Activated CD4-positive, alpha-beta memory T cell treated with anti-CD3 and anti-CD28 coated beads for 36 hours (primary cell): Measurements from ENCODE around the gene SNRPF. TPM values are rescaled to one million over a fixed set of nuclear protein-coding genes. Genes with fewer than 3 reads are reported as not detected.
"Not testable (repeated sequence)": the region's sequence is repeated elsewhere in the genome, so short reads cannot be mapped to it uniquely, and the experiment has no call there.

ENCODE experiments used
- CTCF ChIA-PET: fragments of 350-600 bp; sonication (Branson Sonifier 250); formaldehyde crosslinking; loops from one replicate; lab custom pipeline; 2021; ENCODE audit warnings: antibody characterized with exemption, inconsistent platforms; lab: Charles Lee
- POLR2A ChIA-PET: fragments of 350-600 bp; sonication (Branson Sonifier 250); formaldehyde crosslinking; loops from one replicate; lab custom pipeline; 2021; ENCODE audit warnings: antibody characterized with exemption; lab: Charles Lee
- DNase-seq: peaks from one replicate; pipeline ENCODE4 v3.0.0-alpha.2; 2020
- H3K27ac Mint-ChIP-seq: one replicate; pipeline ENCODE4 v1.8.0; 2021; ENCODE audit warnings: mixed read lengths
- H3K27me3 Mint-ChIP-seq: one replicate; pipeline ENCODE4 v1.8.0; 2021; ENCODE audit warnings: mixed read lengths
- H3K36me3 Mint-ChIP-seq: one replicate; pipeline ENCODE4 v1.8.0; 2021; ENCODE audit warnings: mixed read lengths
- H3K4me1 Mint-ChIP-seq: one replicate; pipeline ENCODE4 v1.8.0; 2021; ENCODE audit warnings: low read depth, mixed read lengths
- H3K4me3 Mint-ChIP-seq: one replicate; pipeline ENCODE4 v1.8.0; 2021; ENCODE audit warnings: mild to moderate bottlenecking, mixed read lengths
- H3K9me3 Mint-ChIP-seq: one replicate; pipeline ENCODE4 v1.8.0; 2021; ENCODE audit warnings: mixed read lengths
- intact Hi-C: fragments of 100-400 bp; cut with micrococcal nuclease; formaldehyde crosslinking; loops from one replicate; pipeline ENCODE4 v1.15.1; 2023
- total RNA-seq, 2 experiments: library from RNA; stranded (reverse); gene quantifications; one replicate each; pipeline ENCODE4 v1.2.3, GENCODE V29; 2021

Gene SNRPF
- total RNA-seq: 10 to 100 TPM; 45.4 to 46.0 TPM

- Mint-ChIP-seq H3K27ac (no peak within 1 kb of the TSS), H3K36me3 (peaks cover 29% of the 10 kb centered on the region), H3K9me3 (no peaks in the 10 kb centered on the region), H3K27me3 (peaks cover 5% of the 10 kb centered on the region), H3K4me3 (no peak within 1 kb of the TSS), H3K4me1 (peaks cover 38% of the 10 kb centered on the region)
- intact Hi-C loops: loop anchor here (1.0 to 10.0 kb wide), 8 partner anchors 85 to 1046 kb away; partner anchors contain the start of genes AMDHD1, CFAP54, ELK3 and FGD6
- ChIA-PET CTCF (interaction anchor here (1.1 kb wide), 1 partner anchor 84 kb away, joined by 3 read pairs; the partner anchor contains the start of gene CCDC38), POLR2A (interaction anchor here (2.0 kb wide), 1 partner anchor 28 kb away, joined by 6 read pairs; no protein-coding TSS in a partner anchor)
- DNase-seq: peak; percentile 97
Observed at GRCh38 chr12:95858451-95859343, at the start of gene SNRPF. Gene SNRPF, plus strand, starts transcription at chr12:95858952. Its CDS starts 122 bp downstream, at chr12:95859074.

DNA sequence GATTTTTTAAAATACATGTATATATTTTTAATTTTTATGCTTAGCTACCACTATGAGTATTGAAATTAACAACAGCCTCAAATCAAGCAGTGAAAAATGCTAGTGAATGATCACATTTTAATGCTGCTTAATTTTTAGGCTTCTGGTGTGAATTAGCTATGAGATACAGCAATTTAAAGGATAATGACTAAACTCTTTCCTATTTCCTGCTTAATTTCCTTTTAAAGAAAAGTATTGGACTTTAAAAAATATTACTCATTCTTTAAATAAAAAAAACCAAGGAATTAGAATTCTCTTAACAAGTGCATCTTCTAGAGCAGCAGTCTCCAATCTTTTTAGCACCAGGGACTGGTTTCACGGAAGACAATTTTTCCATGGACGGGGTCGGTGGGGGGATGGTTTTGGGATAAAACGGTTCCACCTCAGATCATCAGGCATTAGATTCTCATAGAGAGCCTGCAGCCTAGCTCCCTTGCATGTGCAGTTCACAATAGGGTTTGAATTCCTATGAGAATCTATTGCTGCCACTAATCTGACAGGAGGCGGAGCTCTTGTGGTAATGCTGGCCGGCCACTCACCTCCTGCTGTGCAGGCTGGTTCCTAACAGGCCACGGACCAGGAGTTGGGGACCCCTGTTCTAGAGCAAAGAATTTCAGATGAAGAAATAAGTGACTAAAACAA is 49.6 kb upstream of the SNRPF start:
- ChIA-PET POLR2A (no interaction called here), CTCF (no interaction called here)
- Mint-ChIP-seq H3K27me3 (peaks cover 10% of the 10 kb centered on the region), H3K36me3 (no peaks in the 10 kb centered on the region), H3K4me1 (peaks cover 3% of the 10 kb centered on the region), H3K9me3 (no peaks in the 10 kb centered on the region), H3K4me3 (no peak overlapping the region), H3K27ac (no peak overlapping the region)
- DNase-seq: no peak
- intact Hi-C loops: no loop called here

DNA sequence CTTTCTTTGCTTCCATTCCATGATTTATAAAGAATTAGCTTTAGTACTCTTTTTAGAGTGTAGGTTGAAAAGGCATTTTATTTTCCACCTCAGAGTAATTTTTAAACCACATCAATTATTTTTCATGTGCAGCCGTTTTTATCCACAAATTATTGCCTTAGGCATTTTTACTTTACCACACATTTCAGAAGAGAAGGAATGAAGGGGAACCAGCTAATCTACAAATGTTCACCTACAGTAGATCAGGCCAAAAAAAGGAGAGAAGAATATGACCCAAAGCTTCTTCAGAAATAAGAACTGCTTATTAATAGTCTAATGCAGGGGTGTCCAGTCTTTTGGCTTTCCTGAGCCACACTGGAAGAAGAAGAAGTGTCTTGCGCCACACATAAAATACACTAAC is 48.3 kb upstream of the SNRPF start:
- intact Hi-C loops: no loop called here
- H3K9me3 Mint-ChIP-seq: no peaks in the 10 kb centered on the region
- no peak overlapping the region for H3K27ac Mint-ChIP-seq
- ChIA-PET POLR2A (interaction anchor here (0.6 kb wide), 2 partner anchors 70 to 229 kb away, joined by 3 to 4 read pairs; no protein-coding TSS in a partner anchor), CTCF (no interaction called here)
- no peak for DNase-seq
- peaks cover 3% of the 10 kb centered on the region for H3K4me1 Mint-ChIP-seq
- peaks cover 14% of the 10 kb centered on the region for H3K27me3 Mint-ChIP-seq
- no peak overlapping the region for H3K4me3 Mint-ChIP-seq
- H3K36me3 Mint-ChIP-seq: no peaks in the 10 kb centered on the region

- H3K36me3 Mint-ChIP-seq, intact Hi-C loops, DNase-seq, H3K9me3 Mint-ChIP-seq, H3K4me1 Mint-ChIP-seq, H3K4me3 Mint-ChIP-seq, POLR2A ChIA-PET, CTCF ChIA-PET, H3K27ac Mint-ChIP-seq: not testable (repeated sequence)
- H3K27me3 Mint-ChIP-seq: peaks cover 14% of the 10 kb centered on the region
Observed at GRCh38 chr12:95812155-95812554, 46.6 kb upstream of the SNRPF start.

DNA sequence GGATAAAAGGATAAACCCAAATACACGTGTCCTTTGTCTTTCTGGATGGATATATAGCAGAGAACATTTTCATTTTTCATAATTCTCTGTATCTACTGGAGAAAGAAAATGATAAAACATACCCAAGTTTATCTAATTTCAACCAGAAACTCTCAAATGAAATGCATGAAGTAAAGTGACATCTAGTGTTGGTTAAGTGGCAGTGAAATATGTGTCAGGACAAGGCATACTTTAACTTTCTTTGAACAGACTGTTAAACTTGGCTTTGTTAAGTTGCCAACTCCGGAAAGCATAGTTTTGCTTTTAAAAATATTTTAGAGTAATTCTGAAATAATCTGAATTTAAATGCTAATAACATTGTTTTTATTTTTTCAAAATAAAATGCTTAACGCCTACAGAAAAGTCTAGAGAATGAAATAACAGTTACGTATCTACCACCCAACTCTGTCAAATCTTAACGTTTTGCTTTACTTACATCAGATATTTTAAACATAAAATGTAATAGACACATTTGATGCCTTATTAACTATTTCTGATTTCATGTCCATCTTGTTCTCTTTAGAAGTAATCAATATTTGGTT is 43.0 kb upstream of the SNRPF start:
- intact Hi-C loops: loop anchor here (1.0 kb wide), 1 partner anchor 192 kb away; no protein-coding TSS in a partner anchor
- Mint-ChIP-seq H3K27ac (no peak overlapping the region), H3K9me3 (no peaks in the 10 kb centered on the region), H3K4me3 (no peak overlapping the region), H3K4me1 (no peaks in the 10 kb centered on the region), H3K36me3 (no peaks in the 10 kb centered on the region), H3K27me3 (peaks cover 16% of the 10 kb centered on the region)
- ChIA-PET CTCF (interaction anchor here (1.2 kb wide), 1 partner anchor 183 kb away, joined by 3 read pairs; no protein-coding TSS in a partner anchor), POLR2A (no interaction called here)
- DNase-seq: no peak

- H3K27ac Mint-ChIP-seq: no peak overlapping the region
- POLR2A ChIA-PET: no interaction called here
- no peak overlapping the region for H3K4me3 Mint-ChIP-seq
- no peak for DNase-seq
- H3K9me3 Mint-ChIP-seq: no peaks in the 10 kb centered on the region
- intact Hi-C loops: loop anchor here (1.0 kb wide), 1 partner anchor 178 kb away; no protein-coding TSS in a partner anchor
- peaks cover 16% of the 10 kb centered on the region for H3K27me3 Mint-ChIP-seq
- no peaks in the 10 kb centered on the region for H3K4me1 Mint-ChIP-seq
- CTCF ChIA-PET: interaction anchor here (0.7 kb wide), 1 partner anchor 27 kb away, joined by 3 read pairs; no protein-coding TSS in a partner anchor
- no peaks in the 10 kb centered on the region for H3K36me3 Mint-ChIP-seq
Observed at GRCh38 chr12:95820096-95820703, 38.6 kb upstream of the SNRPF start.

- Mint-ChIP-seq H3K9me3 (no peaks in the 10 kb centered on the region), H3K27ac (no peak overlapping the region), H3K27me3 (peaks cover 10% of the 10 kb centered on the region), H3K4me1 (peaks cover 7% of the 10 kb centered on the region), H3K4me3 (no peak overlapping the region), H3K36me3 (no peaks in the 10 kb centered on the region)
- ChIA-PET POLR2A (no interaction called here), CTCF (interaction anchor here (0.6 kb wide), 1 partner anchor 32 kb away, joined by 5 read pairs; no protein-coding TSS in a partner anchor)
- no peak for DNase-seq
- intact Hi-C loops: no loop called here
Observed at GRCh38 chr12:95829395-95829794, 29.4 kb upstream of the SNRPF start.

- peaks cover 10% of the 10 kb centered on the region for H3K27me3 Mint-ChIP-seq
- CTCF ChIA-PET: no interaction called here
- intact Hi-C loops: no loop called here
- DNase-seq: no peak
- POLR2A ChIA-PET: interaction anchor here (1.1 kb wide), 1 partner anchor 29 kb away, joined by 6 read pairs; the partner anchor contains the start of gene SNRPF
- no peak overlapping the region for H3K27ac Mint-ChIP-seq
- H3K36me3 Mint-ChIP-seq: no peaks in the 10 kb centered on the region
- H3K4me3 Mint-ChIP-seq: no peak overlapping the region
- H3K4me1 Mint-ChIP-seq: peaks cover 7% of the 10 kb centered on the region
- H3K9me3 Mint-ChIP-seq: no peaks in the 10 kb centered on the region
Observed at GRCh38 chr12:95830335-95831089, 28.2 kb upstream of the SNRPF start.

DNA sequence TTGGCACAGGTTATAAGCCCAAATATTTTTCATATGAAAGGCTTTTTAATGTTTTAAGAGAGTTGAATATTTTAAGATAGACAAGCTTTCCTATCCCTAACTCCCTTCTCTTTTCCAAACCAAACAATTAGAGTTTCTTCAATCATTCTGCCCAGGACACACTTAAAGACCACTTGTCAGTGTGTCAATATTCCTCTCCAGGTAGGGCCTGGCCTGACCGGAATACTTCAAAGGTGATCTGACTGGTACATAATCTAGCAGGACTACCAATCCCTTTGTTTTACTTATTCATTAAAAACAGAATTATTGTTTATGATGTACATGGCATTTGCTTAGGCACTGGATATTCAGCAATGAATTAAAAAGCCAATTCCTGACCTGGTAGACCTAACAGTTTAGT is 24.2 kb upstream of the SNRPF start:
- Mint-ChIP-seq H3K4me3 (no peak overlapping the region), H3K9me3 (no peaks in the 10 kb centered on the region), H3K27me3 (peaks cover 13% of the 10 kb centered on the region), H3K36me3 (no peaks in the 10 kb centered on the region), H3K4me1 (peaks cover 12% of the 10 kb centered on the region), H3K27ac (no peak overlapping the region)
- intact Hi-C loops: no loop called here
- ChIA-PET CTCF (interaction anchor here (0.6 kb wide), 1 partner anchor 165 kb away, joined by 3 read pairs; no protein-coding TSS in a partner anchor), POLR2A (no interaction called here)
- DNase-seq: no peak

DNA sequence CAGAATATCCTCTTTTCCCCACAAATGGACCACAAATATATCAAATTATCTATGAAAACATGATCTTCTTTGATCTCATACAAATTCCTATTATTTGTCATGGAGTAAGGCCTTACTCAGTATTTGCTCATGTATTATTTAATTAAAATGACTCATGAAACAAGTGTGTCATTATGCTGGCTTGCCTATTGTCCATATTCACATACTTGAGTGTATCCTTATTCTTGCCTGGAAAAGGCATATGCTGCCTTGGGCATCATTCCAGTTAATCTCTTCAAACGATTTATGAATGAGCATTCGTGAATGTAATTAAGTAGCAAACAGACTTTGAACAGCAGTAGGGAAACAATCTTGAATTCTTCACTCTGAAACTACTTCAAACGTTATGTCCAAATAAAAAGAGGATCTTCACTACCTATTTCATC is 22.6 kb upstream of the SNRPF start:
- POLR2A ChIA-PET: no interaction called here
- H3K27me3 Mint-ChIP-seq: peaks cover 13% of the 10 kb centered on the region
- peaks cover 5% of the 10 kb centered on the region for H3K4me1 Mint-ChIP-seq
- no peaks in the 10 kb centered on the region for H3K9me3 Mint-ChIP-seq
- no peak overlapping the region for H3K27ac Mint-ChIP-seq
- DNase-seq: no peak
- intact Hi-C loops: no loop called here
- H3K36me3 Mint-ChIP-seq: no peaks in the 10 kb centered on the region
- CTCF ChIA-PET: no interaction called here
- no peak overlapping the region for H3K4me3 Mint-ChIP-seq
